ENCODE measurements around the gene SAMD3. TPM values are rescaled to one million over a fixed set of nuclear protein-coding genes. Genes with fewer than 3 reads are reported as not detected.
"Not testable (repeated sequence)": the region's sequence is repeated elsewhere in the genome, so short reads cannot be mapped to it uniquely, and the experiment has no call there.

SAMD3 gene
- total RNA-seq, 2 experiments from 2014 or later = 22.1 to 28.9 TPM

GRCh38 chr6:130167655-130168054, 55.1 kb downstream of the SAMD3 start:
- DNase-seq (no peak), ATAC-seq (no peak)
- H3K36me3 Mint-ChIP-seq (ENCODE audit: low read depth) = peaks cover 52% of the 10 kb centered on the region
- no peaks in the 10 kb centered on the region for H3K27me3 Mint-ChIP-seq (ENCODE audit: low read depth)
- ChIA-PET CTCF (interaction anchor here (1.4 kb wide), 1 partner anchor 115 kb away, joined by 4 read pairs; no protein-coding TSS in a partner anchor), POLR2A (no interaction called here)
- no peak overlapping the region for H3K4me3 Mint-ChIP-seq
- peaks cover 10% of the 10 kb centered on the region for H3K9me3 Mint-ChIP-seq (ENCODE audit: insufficient read depth)
- peaks cover 2% of the 10 kb centered on the region for H3K4me1 Mint-ChIP-seq (ENCODE audit: low read depth)
- no peak overlapping the region for H3K27ac Mint-ChIP-seq

GRCh38 chr6:130164251-130164650, 58.5 kb downstream of the SAMD3 start:
- Mint-ChIP-seq H3K27me3 (ENCODE audit: low read depth) (no peaks in the 10 kb centered on the region), H3K4me3 (no peak overlapping the region), H3K36me3 (ENCODE audit: low read depth) (peaks cover 42% of the 10 kb centered on the region), H3K27ac (no peak overlapping the region), H3K9me3 (ENCODE audit: insufficient read depth) (peaks cover 8% of the 10 kb centered on the region), H3K4me1 (ENCODE audit: low read depth) (peaks cover 2% of the 10 kb centered on the region)
- ChIA-PET POLR2A (no interaction called here), CTCF (no interaction called here)
- DNase-seq = no peak
- no peak for ATAC-seq

GRCh38 chr6:130163266-130163665, 59.5 kb downstream of the SAMD3 start:
- Mint-ChIP-seq H3K4me1 (ENCODE audit: low read depth) (peaks cover 2% of the 10 kb centered on the region), H3K27ac (no peak overlapping the region), H3K9me3 (ENCODE audit: insufficient read depth) (peaks cover 10% of the 10 kb centered on the region), H3K36me3 (ENCODE audit: low read depth) (peaks cover 50% of the 10 kb centered on the region), H3K4me3 (no peak overlapping the region), H3K27me3 (ENCODE audit: low read depth) (no peaks in the 10 kb centered on the region)
- ATAC-seq (no peak), DNase-seq (no peak)
- ChIA-PET POLR2A (no interaction called here), CTCF (interaction anchor here (1.5 to 1.8 kb wide), 2 partner anchors 12 to 19 kb away, joined by 4 to 5 read pairs; no protein-coding TSS in a partner anchor)

GRCh38 chr6:130162421-130162820, 60.3 kb downstream of the SAMD3 start:
- H3K27ac Mint-ChIP-seq = no peak overlapping the region
- peaks cover 54% of the 10 kb centered on the region for H3K36me3 Mint-ChIP-seq (ENCODE audit: low read depth)

DNA sequence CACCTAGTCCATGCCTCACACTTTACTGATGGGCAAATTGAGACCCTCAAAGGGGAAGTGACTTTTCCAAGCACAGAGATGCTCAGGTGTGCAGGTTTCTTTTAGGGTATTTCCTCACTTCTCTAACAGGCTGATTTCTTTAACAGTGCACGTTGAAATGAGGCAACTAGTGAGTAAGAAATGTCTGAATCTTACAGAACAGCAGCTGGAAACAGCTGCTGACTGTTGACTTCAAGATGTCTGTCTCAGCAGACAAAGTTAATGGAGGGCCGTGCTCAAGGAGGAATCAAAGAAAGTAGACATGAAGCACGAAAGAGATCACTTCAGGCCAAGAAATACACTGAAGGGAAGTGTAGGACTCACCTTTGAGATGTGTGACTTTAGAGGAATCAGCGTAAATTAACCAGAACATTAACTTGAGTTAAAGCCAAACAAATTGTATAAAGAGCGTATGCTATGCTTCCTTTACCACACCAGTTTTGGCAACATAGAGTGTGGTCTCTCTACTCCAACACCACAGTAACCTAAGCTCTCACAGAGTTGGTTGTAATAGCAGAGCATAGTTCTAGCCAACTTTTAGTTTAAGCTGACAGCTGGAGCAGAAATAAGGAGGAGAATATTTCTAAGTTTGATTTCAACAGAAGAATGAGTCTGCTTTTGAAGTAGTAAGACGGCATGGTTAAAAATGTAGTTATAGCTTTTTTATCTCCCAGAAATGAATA, 60.9 kb downstream of the SAMD3 start:
- DNase-seq = no peak
- no peaks in the 10 kb centered on the region for H3K27me3 Mint-ChIP-seq (ENCODE audit: low read depth)
- ATAC-seq = no peak
- no peak overlapping the region for H3K27ac Mint-ChIP-seq
- peaks cover 50% of the 10 kb centered on the region for H3K36me3 Mint-ChIP-seq (ENCODE audit: low read depth)
- H3K9me3 Mint-ChIP-seq (ENCODE audit: insufficient read depth) = peaks cover 10% of the 10 kb centered on the region
- H3K4me1 Mint-ChIP-seq (ENCODE audit: low read depth) = peaks cover 2% of the 10 kb centered on the region
- ChIA-PET POLR2A (no interaction called here), CTCF (interaction anchor here (1.5 to 1.8 kb wide), 2 partner anchors 10 to 17 kb away, joined by 4 to 5 read pairs; no protein-coding TSS in a partner anchor)
- H3K4me3 Mint-ChIP-seq = no peak overlapping the region

More at GRCh38 chr6:130162421-130162820, 60.3 kb downstream of the SAMD3 start:
- ATAC-seq (no peak), DNase-seq (no peak)
- POLR2A ChIA-PET = no interaction called here
- Mint-ChIP-seq H3K27me3 (ENCODE audit: low read depth) (no peaks in the 10 kb centered on the region), H3K4me1 (ENCODE audit: low read depth) (peaks cover 2% of the 10 kb centered on the region), H3K9me3 (ENCODE audit: insufficient read depth) (peaks cover 10% of the 10 kb centered on the region), H3K4me3 (no peak overlapping the region)
- CTCF ChIA-PET = interaction anchor here (1.5 to 1.8 kb wide), 2 partner anchors 11 to 18 kb away, joined by 4 to 5 read pairs; no protein-coding TSS in a partner anchor

DNA sequence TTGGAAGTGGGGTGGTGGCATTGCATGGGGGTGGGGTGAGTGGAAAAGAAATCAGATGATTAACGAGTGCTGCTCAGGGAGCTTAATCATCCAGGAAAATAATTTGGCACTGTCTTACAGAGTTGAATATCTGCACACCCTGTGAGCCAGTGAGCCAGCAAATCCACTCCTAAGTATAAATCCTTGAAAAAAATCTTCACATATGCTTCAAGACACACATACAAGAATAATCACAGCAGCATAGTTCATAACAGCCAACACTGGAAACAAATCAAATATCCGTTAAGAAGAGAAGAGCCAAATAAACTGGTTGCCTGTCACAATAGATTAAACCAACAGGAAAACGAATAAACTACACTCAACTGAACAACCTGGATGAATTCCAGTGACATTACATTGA, 62.8 kb downstream of the SAMD3 start:
- Mint-ChIP-seq H3K9me3 (ENCODE audit: insufficient read depth) (peaks cover 7% of the 10 kb centered on the region), H3K27me3 (ENCODE audit: low read depth) (no peaks in the 10 kb centered on the region), H3K27ac (no peak overlapping the region), H3K4me1 (ENCODE audit: low read depth) (no peaks in the 10 kb centered on the region), H3K36me3 (ENCODE audit: low read depth) (peaks cover 38% of the 10 kb centered on the region), H3K4me3 (no peak overlapping the region)
- ChIA-PET CTCF (no interaction called here), POLR2A (interaction anchor here (0.5 kb wide), 1 partner anchor 17 kb away, joined by 3 read pairs; no protein-coding TSS in a partner anchor)
- ATAC-seq = no peak
- no peak for DNase-seq

GRCh38 chr6:130158548-130158947, 64.2 kb downstream of the SAMD3 start:
- no peak overlapping the region for H3K27ac Mint-ChIP-seq
- ChIA-PET POLR2A (interaction anchor here (0.9 kb wide), 1 partner anchor 28 kb away, joined by 3 read pairs; no protein-coding TSS in a partner anchor), CTCF (no interaction called here)
- H3K27me3 Mint-ChIP-seq (ENCODE audit: low read depth) = no peaks in the 10 kb centered on the region
- H3K9me3 Mint-ChIP-seq (ENCODE audit: insufficient read depth) = peaks cover 7% of the 10 kb centered on the region
- ATAC-seq = no peak
- no peak overlapping the region for H3K4me3 Mint-ChIP-seq
- no peak for DNase-seq
- peaks cover 34% of the 10 kb centered on the region for H3K36me3 Mint-ChIP-seq (ENCODE audit: low read depth)
- no peaks in the 10 kb centered on the region for H3K4me1 Mint-ChIP-seq (ENCODE audit: low read depth)

DNA sequence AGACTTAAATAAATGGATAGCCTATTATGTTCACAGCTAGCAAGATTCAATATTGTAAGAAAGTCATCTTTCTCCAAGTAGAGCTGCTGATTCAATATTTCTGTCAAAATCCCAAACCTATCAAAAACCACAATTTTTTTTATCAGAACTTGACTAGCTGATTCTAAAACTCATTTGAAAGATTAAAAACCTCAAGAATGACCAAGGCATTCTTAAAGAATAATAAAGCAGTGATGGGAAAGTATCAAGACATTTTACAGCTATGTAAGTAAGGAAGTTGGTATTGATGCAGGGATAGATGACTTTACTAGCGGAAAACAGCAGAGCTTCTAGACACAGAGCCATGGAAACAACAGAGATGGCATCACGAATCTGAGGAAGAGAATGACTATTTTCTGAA, 64.7 kb downstream of the SAMD3 start:
- H3K36me3 Mint-ChIP-seq (ENCODE audit: low read depth) = peaks cover 34% of the 10 kb centered on the region
- ChIA-PET CTCF (interaction anchor here (1.2 kb wide), 1 partner anchor 13 kb away, joined by 4 read pairs; no protein-coding TSS in a partner anchor), POLR2A (no interaction called here)
- ATAC-seq = no peak
- H3K4me1 Mint-ChIP-seq (ENCODE audit: low read depth) = no peaks in the 10 kb centered on the region
- no peaks in the 10 kb centered on the region for H3K27me3 Mint-ChIP-seq (ENCODE audit: low read depth)
- peaks cover 7% of the 10 kb centered on the region for H3K9me3 Mint-ChIP-seq (ENCODE audit: insufficient read depth)
- no peak for DNase-seq
- no peak overlapping the region for H3K27ac Mint-ChIP-seq
- no peak overlapping the region for H3K4me3 Mint-ChIP-seq

DNA sequence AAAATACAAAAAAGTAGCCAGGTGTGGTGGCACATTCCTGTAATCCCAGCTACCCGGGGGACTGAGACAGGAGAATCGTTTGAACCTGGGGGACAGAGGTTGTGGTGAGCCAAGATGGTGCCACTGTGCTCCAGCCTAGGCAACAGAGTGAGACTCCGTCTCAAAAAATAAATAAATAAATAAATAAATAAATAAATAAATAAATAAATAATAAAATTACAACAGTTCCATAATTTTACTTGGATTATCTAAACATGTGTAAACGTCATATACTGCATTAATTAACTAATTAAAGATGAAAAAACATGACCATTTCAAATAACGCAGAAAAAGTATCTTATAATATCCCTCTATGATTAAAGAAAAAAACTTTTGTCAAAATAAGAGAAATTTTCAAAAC, 65.8 kb downstream of the SAMD3 start:
- ChIA-PET CTCF (interaction anchor here (1.2 kb wide), 1 partner anchor 12 kb away, joined by 4 read pairs; no protein-coding TSS in a partner anchor), POLR2A (no interaction called here)
- Mint-ChIP-seq H3K4me3 (no peak overlapping the region), H3K27ac (no peak overlapping the region), H3K4me1 (ENCODE audit: low read depth) (no peaks in the 10 kb centered on the region), H3K27me3 (ENCODE audit: low read depth) (no peaks in the 10 kb centered on the region), H3K36me3 (ENCODE audit: low read depth) (peaks cover 34% of the 10 kb centered on the region), H3K9me3 (ENCODE audit: insufficient read depth) (peaks cover 7% of the 10 kb centered on the region)
- DNase-seq = no peak
- ATAC-seq = no peak

GRCh38 chr6:130152908-130153510, 69.7 kb downstream of the SAMD3 start:
- Mint-ChIP-seq H3K36me3 (ENCODE audit: low read depth) (peaks cover 41% of the 10 kb centered on the region), H3K4me3 (no peak overlapping the region), H3K4me1 (ENCODE audit: low read depth) (no peaks in the 10 kb centered on the region), H3K27me3 (ENCODE audit: low read depth) (no peaks in the 10 kb centered on the region), H3K27ac (no peak overlapping the region), H3K9me3 (ENCODE audit: insufficient read depth) (no peaks in the 10 kb centered on the region)
- ATAC-seq (no peak), DNase-seq (no peak)
- ChIA-PET CTCF (no interaction called here), POLR2A (no interaction called here)

GRCh38 chr6:130150906-130151305, 71.8 kb downstream of the SAMD3 start:
- Mint-ChIP-seq H3K27me3 (ENCODE audit: low read depth) (no peaks in the 10 kb centered on the region), H3K36me3 (ENCODE audit: low read depth) (peaks cover 49% of the 10 kb centered on the region), H3K9me3 (ENCODE audit: insufficient read depth) (no peaks in the 10 kb centered on the region), H3K27ac (no peak overlapping the region), H3K4me1 (ENCODE audit: low read depth) (no peaks in the 10 kb centered on the region), H3K4me3 (no peak overlapping the region)
- DNase-seq = no peak
- ATAC-seq = no peak
- ChIA-PET POLR2A (interaction anchor here (0.6 kb wide), 1 partner anchor 137 kb away, joined by 4 read pairs; no protein-coding TSS in a partner anchor), CTCF (interaction anchor here (1.9 kb wide), 1 partner anchor 12 kb away, joined by 5 read pairs; no protein-coding TSS in a partner anchor)

- DNase-seq; H3K4me1 Mint-ChIP-seq (ENCODE audit: low read depth); H3K27me3 Mint-ChIP-seq (ENCODE audit: low read depth); H3K9me3 Mint-ChIP-seq (ENCODE audit: insufficient read depth); POLR2A ChIA-PET; CTCF ChIA-PET; H3K27ac Mint-ChIP-seq; H3K4me3 Mint-ChIP-seq; ATAC-seq: not testable (repeated sequence)
- H3K36me3 Mint-ChIP-seq (ENCODE audit: low read depth) = peaks cover 57% of the 10 kb centered on the region
Observed at GRCh38 chr6:130149016-130149415, 73.7 kb downstream of the SAMD3 start.

All from activated CD8-positive, alpha-beta T cell treated with anti-CD3 and anti-CD28 coated beads, Interleukin-2, amount 10 ng/mL, durations not matched to agents 7 days and 5 days (primary cell).